H1 (cell line): ENCODE measurements around the gene TFEC. TPM values are rescaled to one million over a fixed set of nuclear protein-coding genes. Genes with fewer than 3 reads are reported as not detected.

Experiments used
- CTCF ChIA-PET: fragments of 300-600 bp; sonication (Branson Sonifier 250); formaldehyde crosslinking; loops from one replicate; lab custom pipeline; 2021; ENCODE audit not compliant: partially characterized antibody; lab: Charles Lee
- POLR2A ChIA-PET: fragments of 300-600 bp; sonication (Branson Sonifier 250); formaldehyde crosslinking; loops from one replicate; lab custom pipeline; 2021; ENCODE audit warnings: inconsistent platforms; ENCODE audit not compliant: partially characterized antibody; lab: Charles Lee
- DNase-seq, 2 experiments: peaks; one replicate each; pipeline versions ENCODE4 v3.0.0 to v3.0.0-alpha.2; 2010 to 2022; ENCODE audit warnings: low spot score in 2 of 2, low read depth in 1 of 2, mixed read lengths in 1 of 2
- FAIRE-seq: peaks from 2 replicates; lab custom pipeline; 2011; peaks lifted over from hg19 to GRCh38; lab: Jason Lieb, UNC
- H2AFZ ChIP-seq: 2 replicates; pipeline ENCODE4 v1.8.1; 2012; ENCODE audit warnings: low read length, inconsistent platforms
- H2AK5ac ChIP-seq: 2 replicates; pipeline ENCODE4 v1.6.1; 2013; ENCODE audit warnings: low read depth, low read length
- H2BK120ac ChIP-seq: replicated peaks from 2 replicates; pipeline ENCODE3; 2013; ENCODE audit warnings: low read depth, low read length, inconsistent platforms
- H2BK12ac ChIP-seq: 2 replicates; pipeline ENCODE4 v1.6.1; 2013; ENCODE audit warnings: low read depth, low read length
- H2BK15ac ChIP-seq: 2 replicates; pipeline ENCODE4 v1.6.1; 2013; ENCODE audit warnings: low read length
- H2BK20ac ChIP-seq: 2 replicates; pipeline ENCODE4 v1.6.1; 2013; ENCODE audit warnings: low read length
- H2BK5ac ChIP-seq: 2 replicates; pipeline ENCODE4 v1.6.1; 2013; ENCODE audit warnings: low read depth, low read length
- H3K14ac ChIP-seq: 2 replicates; pipeline ENCODE4 v1.6.1; 2013; ENCODE audit warnings: inconsistent platforms; ENCODE audit not compliant: insufficient read length
- H3K18ac ChIP-seq: 2 replicates; pipeline ENCODE4 v1.6.1; 2013; ENCODE audit warnings: low read length; ENCODE audit errors: extremely low read depth
- H3K23ac ChIP-seq: 2 replicates; pipeline ENCODE4 v1.6.1; 2013; ENCODE audit warnings: inconsistent platforms; ENCODE audit not compliant: insufficient read length
- H3K23me2 ChIP-seq: 2 replicates; pipeline ENCODE4 v1.6.1; 2013; ENCODE audit warnings: low read depth, low read length
- H3K27ac ChIP-seq: 2 replicates; pipeline ENCODE4 v1.6.1; 2011; ENCODE audit warnings: low read depth, low read length, inconsistent platforms
- H3K27me3 ChIP-seq, 4 experiments: replicated peaks in 1 of 4; 1 replicate in 1 of 4; 2 replicates in 3 of 4; pipeline versions ENCODE4 v1.6.1 to v1.8.1; 2011 to 2013; ENCODE audit warnings: low read length in 3 of 4, mild to moderate bottlenecking in 3 of 4, inconsistent platforms in 2 of 4, mixed read lengths in 2 of 4, moderate library complexity in 1 of 4; ENCODE audit not compliant: control insufficient read depth in 3 of 4, insufficient read depth in 3 of 4; ENCODE audit errors: extremely low read depth in 1 of 4
- H3K36me3 ChIP-seq, 4 experiments: 2 replicates each; pipeline versions ENCODE4 v1.6.1 to v1.8.1; 2011 to 2013; ENCODE audit warnings: mild to moderate bottlenecking in 4 of 4, low read length in 3 of 4, moderate library complexity in 2 of 4, control low read depth in 1 of 4, inconsistent platforms in 1 of 4; ENCODE audit not compliant: insufficient read depth in 4 of 4, control insufficient read depth in 2 of 4
- H3K4ac ChIP-seq: replicated peaks from 2 replicates; pipeline ENCODE3; 2013; ENCODE audit warnings: low read length, low read depth, mixed read lengths, inconsistent platforms; ENCODE audit not compliant: insufficient read length
- H3K4me1 ChIP-seq, 4 experiments: replicated peaks in 1 of 4; 1 replicate in 1 of 4; 2 replicates in 3 of 4; pipeline versions ENCODE4 v1.6.1 to v1.8.1; 2011 to 2013; ENCODE audit warnings: low read length in 3 of 4, inconsistent platforms in 2 of 4, mixed read lengths in 1 of 4; ENCODE audit not compliant: insufficient read depth in 4 of 4, control insufficient read depth in 3 of 4
- H3K4me2 ChIP-seq, 2 experiments: 2 replicates each; pipeline versions ENCODE4 v1.6.1 to v1.8.1; 2011 to 2013; ENCODE audit warnings: low read depth in 2 of 2, low read length in 2 of 2, control low read depth in 1 of 2, inconsistent platforms in 1 of 2, mild to moderate bottlenecking in 1 of 2; ENCODE audit not compliant: insufficient read depth in 1 of 2
- H3K4me3 ChIP-seq, 4 experiments: fragments of 200-600, 300-600 bp in 1 of 4; sonication (generic), shearing (Covaris generic), sonication (Bioruptor Twin) in 1 of 4; 2 replicates each; pipeline versions ENCODE4 v1.5.1 to v1.8.1; 2011 to 2016; ENCODE audit warnings: low read length in 4 of 4, low read depth in 3 of 4, control low read depth in 2 of 4, inconsistent platforms in 2 of 4, mild to moderate bottlenecking in 2 of 4, mixed read lengths in 1 of 4, moderate library complexity in 1 of 4; ENCODE audit not compliant: insufficient read depth in 2 of 4; ENCODE audit errors: extremely low read depth in 1 of 4
- H3K56ac ChIP-seq: replicated peaks from 2 replicates; pipeline ENCODE3; 2013; ENCODE audit warnings: low read depth, mild to moderate bottlenecking, mixed read lengths, low read length, inconsistent platforms; ENCODE audit not compliant: insufficient read length
- H3K79me1 ChIP-seq: 2 replicates; pipeline ENCODE4 v1.6.1; 2013; ENCODE audit warnings: low read depth, low read length, control low read depth
- H3K79me2 ChIP-seq, 2 experiments: 2 replicates each; pipeline versions ENCODE4 v1.6.1 to v1.8.1; 2012 to 2013; ENCODE audit warnings: low read length in 2 of 2, mild to moderate bottlenecking in 2 of 2, inconsistent platforms in 1 of 2; ENCODE audit not compliant: insufficient read depth in 2 of 2, control insufficient read depth in 1 of 2
- H3K9ac ChIP-seq, 4 experiments: replicated peaks in 1 of 4; 1 replicate in 1 of 4; 2 replicates in 3 of 4; pipeline versions ENCODE4 v1.6.1 to v1.8.1; 2011 to 2013; ENCODE audit warnings: low read depth in 3 of 4, low read length in 3 of 4, control low read depth in 2 of 4, mild to moderate bottlenecking in 2 of 4, moderate library complexity in 2 of 4, inconsistent platforms in 1 of 4; ENCODE audit errors: extremely low read depth in 1 of 4
- H3K9me3 ChIP-seq, 2 experiments: 2 replicates each; pipeline versions ENCODE4 v1.6.1 to v1.8.1; 2012 to 2013; ENCODE audit warnings: mild to moderate bottlenecking in 2 of 2, moderate library complexity in 2 of 2, control low read depth in 1 of 2, inconsistent platforms in 1 of 2, low read depth in 1 of 2, low read length in 1 of 2, mixed read lengths in 1 of 2; ENCODE audit not compliant: insufficient read depth in 2 of 2
- H4K20me1 ChIP-seq, 2 experiments: replicated peaks in 1 of 2; 2 replicates each; pipeline versions ENCODE3 to v1.8.1; 2011 to 2013; ENCODE audit warnings: inconsistent platforms in 2 of 2, low read length in 2 of 2, mild to moderate bottlenecking in 1 of 2; ENCODE audit not compliant: insufficient read depth in 2 of 2, control insufficient read depth in 1 of 2
- H4K5ac ChIP-seq: 2 replicates; pipeline ENCODE4 v1.6.1; 2013; ENCODE audit warnings: low read length, low read depth, mixed read lengths, inconsistent platforms; ENCODE audit not compliant: insufficient read length
- H4K8ac ChIP-seq: 2 replicates; pipeline ENCODE4 v1.8.0; 2013; ENCODE audit warnings: mild to moderate bottlenecking, moderate library complexity, low read length, inconsistent platforms; ENCODE audit not compliant: insufficient read depth; ENCODE audit errors: extremely low read depth
- H4K91ac ChIP-seq: replicated peaks from 2 replicates; pipeline ENCODE3; 2013; ENCODE audit warnings: low read length, mixed read lengths, inconsistent platforms; ENCODE audit not compliant: insufficient read length
- CBX5 ChIP-seq: fragments of 300-800, 300-1000 bp; sonication (generic); IDR thresholded peaks from 2 replicates; pipeline ENCODE4 v1.7.1; 2016; ENCODE audit warnings: antibody characterized with exemption, low read length, low read depth
- CBX8 ChIP-seq: fragments of 300-800, 300-1000 bp; sonication (generic); IDR thresholded peaks from 2 replicates; pipeline ENCODE4 v1.7.1; 2016; ENCODE audit warnings: low read depth, low read length, borderline replicate concordance
- WGBS, 2 experiments: shearing (Covaris generic) in 1 of 2; methylation state at CpG; one replicate each; pipeline versions ENCODE4 v1.1.6 to v1.1.7; 2013 to 2015; ENCODE audit warnings: low lambda C conversion rate in 2 of 2, mixed read lengths in 2 of 2, inconsistent platforms in 1 of 2, low coverage in 1 of 2, missing lambda C conversion rate in 1 of 2; ENCODE audit not compliant: insufficient replicate concordance in 2 of 2, insufficient coverage in 1 of 2, insufficient read length in 1 of 2; ENCODE audit errors: extremely low coverage in 1 of 2, missing lambda C conversion rate in 1 of 2; 5-methylcytosine and 5-hydroxymethylcytosine counted together
- polyA plus RNA-seq, 7 experiments: library from polyadenylated mRNA; depleted of rRNA in 3 of 7; stranded (reverse) in 5 of 7; unstranded in 2 of 7; fragments of >200 nt in 5 of 7; fragments of 200-250 nt in 2 of 7; gene quantifications; 1 replicate in 5 of 7; 2 replicates in 1 of 7; 4 replicates in 1 of 7; pipeline versions ENCODE4 v1.2.1 to v1.2.3, GENCODE V29; 2011 to 2013; ENCODE audit warnings: missing spikeins in 2 of 7, mixed read lengths in 2 of 7
- total RNA-seq: library from RNA; stranded (reverse); fragmentation: NEBNext Ultra II Directional; extraction: Animal tissue kit (Norgen Biotek cat#: 25700); gene quantifications from 2 replicates; pipeline ENCODE4 v1.2.1, GENCODE V29; 2021

TFEC gene
- total and polyA plus RNA-seq, 2 of the 8 experiments (the other 6 are each of a cell fraction or from before 2014, with no cell fraction given): not detected

DNA sequence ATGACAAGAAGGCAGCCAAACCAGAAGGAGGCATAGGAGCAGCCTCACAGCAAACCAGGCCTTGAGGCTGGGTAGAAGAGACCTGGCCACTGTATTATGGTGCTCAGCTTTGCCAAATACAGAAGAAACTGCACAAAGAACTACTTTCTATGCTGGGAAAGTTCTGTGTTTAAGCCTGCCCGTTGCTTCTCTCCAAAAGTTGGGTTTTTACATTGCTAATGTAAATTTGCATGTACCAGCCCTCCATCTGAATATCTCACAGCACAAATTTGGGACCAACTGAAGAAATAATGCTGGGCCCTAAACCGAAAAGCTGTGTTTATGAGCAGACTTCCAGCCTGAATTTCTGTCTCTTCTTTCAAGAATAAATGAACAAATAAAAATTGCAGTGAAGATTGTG, 145.0 kb downstream of the TFEC start:
- no peak overlapping the region for H2BK12ac ChIP-seq
- H2AK5ac ChIP-seq: no peak overlapping the region
- H3K23me2 ChIP-seq: no peaks in the 10 kb centered on the region
- ChIA-PET POLR2A (no interaction called here), CTCF (no interaction called here)
- no peak for DNase-seq
- no peak overlapping the region for H2BK15ac ChIP-seq
- no peak overlapping the region for H3K27ac ChIP-seq
- no peak overlapping the region for H4K5ac ChIP-seq
- H3K23ac ChIP-seq: no peak overlapping the region
- no peak for FAIRE-seq
- no peaks in the 10 kb centered on the region for H3K27me3 ChIP-seq
- H3K14ac ChIP-seq: no peak overlapping the region
- no peaks in the 10 kb centered on the region for H3K79me2 ChIP-seq
- H3K9ac ChIP-seq: no peak overlapping the region
- H3K36me3 ChIP-seq: no peaks in the 10 kb centered on the region
- 0 out of 4 replicates have a peak, but pooled peaks cover 0 to 2% of the 10 kb centered on the region in 2 experiments for H3K9me3 ChIP-seq
- no peak overlapping the region for H2AFZ ChIP-seq
- 84% methylated on average over 2 of the region's 2 CpGs; no CpG with 5 or more reads in 1 of the 2 experiments for WGBS, 2 experiments
- H3K56ac ChIP-seq: no peak overlapping the region
- H3K4ac ChIP-seq: no peak overlapping the region
- H3K4me1 ChIP-seq: no peaks in the 10 kb centered on the region
- no peaks in the 10 kb centered on the region for H3K79me1 ChIP-seq
- H3K4me3 ChIP-seq: no peak overlapping the region
- H2BK5ac ChIP-seq: no peak overlapping the region
- no peak overlapping the region for H2BK20ac ChIP-seq
- no peak overlapping the region for H2BK120ac ChIP-seq
- H4K8ac ChIP-seq: no peak overlapping the region
- no peaks in the 10 kb centered on the region for H4K20me1 ChIP-seq
- H4K91ac ChIP-seq: no peak overlapping the region
- H3K4me2 ChIP-seq: no peak overlapping the region
- H3K18ac ChIP-seq: no peak overlapping the region
- no peak for TF ChIP-seq CBX5
- TF ChIP-seq CBX8: no peak
